GM04503 (cell line): ENCODE results near the gene MTM1.

Experiments
- DNase-seq: peaks from one replicate; pipeline ENCODE4 v3.0.0-alpha.2; 2012; ENCODE audit warnings: low read depth

Gene MTM1

GRCh38 chrX:150602743-150603142, 34.3 kb downstream of the MTM1 start:
- DNase-seq = no peak

- DNase-seq = no peak
Observed at GRCh38 chrX:150605603-150606002, 37.2 kb downstream of the MTM1 start.

GRCh38 chrX:150607201-150607600, 38.8 kb downstream of the MTM1 start:
- no peak for DNase-seq

- no peak for DNase-seq
Observed at GRCh38 chrX:150610043-150610442, 41.6 kb downstream of the MTM1 start.

DNA sequence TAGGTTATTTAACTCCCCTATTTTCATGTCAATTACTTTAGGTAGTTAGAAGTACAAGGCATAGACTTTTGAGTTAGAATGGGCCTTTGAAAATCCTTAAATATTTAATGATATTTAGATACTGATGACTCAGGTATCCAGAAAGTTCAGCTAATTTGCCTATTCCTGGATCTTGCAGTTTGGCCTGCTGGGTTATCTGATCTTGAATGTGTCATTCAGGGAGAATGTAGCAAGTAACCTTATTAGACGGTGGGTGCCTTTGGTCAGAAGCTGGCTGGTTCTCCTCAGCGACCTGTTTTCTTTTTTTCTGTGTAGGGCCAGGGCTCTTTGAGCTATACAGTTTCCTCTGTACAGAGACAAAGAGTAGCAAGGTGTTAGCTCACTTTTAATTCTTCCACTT, 42.0 kb downstream of the MTM1 start:
- no peak for DNase-seq

- DNase-seq = no peak
Observed at GRCh38 chrX:150615356-150615755, 46.9 kb downstream of the MTM1 start.

- no peak for DNase-seq
Observed at GRCh38 chrX:150616179-150616862, 47.9 kb downstream of the MTM1 start.

GRCh38 chrX:150616863-150617198, 48.4 kb downstream of the MTM1 start:
- DNase-seq = no peak

DNA sequence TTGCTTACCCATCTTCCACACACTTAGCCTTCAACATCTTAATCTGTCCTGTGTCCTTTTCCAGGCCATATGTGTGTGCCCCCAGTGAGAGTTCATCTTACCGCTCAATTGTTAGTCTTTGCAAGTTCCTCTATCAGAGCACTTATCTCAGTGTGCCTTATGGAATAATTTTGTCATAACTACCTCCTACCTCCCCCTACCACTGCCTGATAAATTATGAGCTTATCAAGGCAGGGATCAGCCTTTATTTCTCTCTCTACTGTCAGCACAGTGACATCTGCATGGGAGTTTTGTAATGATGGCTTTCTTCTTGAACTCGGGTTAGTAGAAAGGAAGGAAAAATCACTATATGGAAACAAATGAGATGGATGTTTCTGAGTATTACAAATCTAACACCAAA, 53.2 kb downstream of the MTM1 start:
- no peak for DNase-seq

DNA sequence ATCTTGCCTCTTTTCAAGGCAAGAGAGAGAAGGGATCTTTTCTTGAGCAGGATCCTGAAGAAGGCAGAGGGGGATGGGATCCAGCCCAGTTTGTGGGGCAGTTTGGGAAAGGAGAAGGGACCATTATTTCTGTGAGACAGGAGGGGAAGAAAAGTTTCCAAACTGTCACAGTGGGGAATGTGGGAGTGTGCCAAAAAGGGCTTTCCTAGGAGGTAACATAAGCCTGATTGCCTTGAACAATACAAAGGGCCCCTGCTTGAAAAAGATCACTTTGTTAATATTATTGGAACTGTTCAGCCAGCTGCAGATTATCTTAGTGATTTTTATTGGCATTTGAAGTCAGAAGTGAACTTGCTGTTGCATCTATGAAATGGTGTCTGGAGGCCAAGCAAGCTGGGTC, 55.2 kb downstream of the MTM1 start:
- no peak for DNase-seq

GRCh38 chrX:150625097-150625496, 56.7 kb downstream of the MTM1 start:
- no peak for DNase-seq

DNA sequence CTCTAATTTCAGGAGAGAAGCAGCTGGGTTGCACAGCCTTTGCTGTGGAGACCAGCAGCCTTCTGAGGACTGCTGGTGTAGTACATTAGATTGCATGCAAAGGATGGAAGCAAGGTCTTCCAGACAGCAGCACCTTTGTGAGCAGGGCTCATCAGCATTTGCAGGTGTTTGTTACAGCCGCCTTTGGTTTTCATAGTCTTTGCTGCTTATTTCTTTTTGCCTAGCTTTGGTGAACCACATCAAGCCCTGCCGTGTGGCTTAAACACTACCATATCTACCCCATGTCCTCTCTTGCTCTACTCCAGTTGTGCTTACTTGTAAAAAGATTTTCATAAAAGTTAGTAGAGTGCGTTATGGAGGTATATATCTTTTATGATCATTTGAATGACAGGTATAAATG, 57.5 kb downstream of the MTM1 start:
- no peak for DNase-seq

DNA sequence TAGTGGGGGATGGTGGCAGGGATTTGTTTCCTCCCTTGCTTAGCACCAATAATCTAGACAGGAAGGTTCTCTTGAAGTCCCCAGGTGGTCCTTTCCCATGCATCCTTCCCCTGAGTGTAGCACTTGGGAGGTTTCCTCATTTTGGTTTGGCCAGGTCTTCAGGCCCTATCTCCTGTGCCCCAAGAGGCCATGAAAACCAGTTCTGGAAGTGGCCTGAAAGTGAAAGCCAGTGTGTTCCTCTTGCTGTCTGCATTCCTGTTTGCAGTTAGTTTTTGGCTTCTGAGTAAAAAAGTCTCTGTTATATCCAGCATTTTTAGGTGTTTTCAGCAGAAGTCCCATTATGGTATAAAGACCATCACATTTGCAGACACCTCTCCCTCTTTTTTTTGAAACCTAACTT, 59.5 kb downstream of the MTM1 start:
- no peak for DNase-seq

DNA sequence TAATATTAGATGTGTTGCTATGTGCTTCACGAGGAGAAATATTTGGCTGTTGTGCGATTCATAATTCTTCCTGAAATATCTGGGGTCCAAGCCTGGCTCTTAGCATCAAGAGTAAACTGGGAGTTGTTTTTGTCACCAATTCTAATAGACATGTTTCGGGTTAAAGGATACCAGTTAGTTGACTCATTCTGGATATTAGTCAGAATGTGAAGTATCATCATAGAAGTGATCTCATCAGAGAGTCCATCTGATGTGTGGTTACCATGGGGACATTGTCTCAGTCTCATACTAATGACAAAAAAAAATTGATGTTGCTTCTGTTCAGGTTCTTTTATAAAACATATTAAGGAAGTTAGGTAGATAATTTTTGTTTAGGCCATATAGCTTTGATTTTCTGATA, 67.5 kb downstream of the MTM1 start:
- peak; percentile 56 for DNase-seq

- no peak for DNase-seq
Observed at GRCh38 chrX:150642423-150642822, 74.0 kb downstream of the MTM1 start.

DNA sequence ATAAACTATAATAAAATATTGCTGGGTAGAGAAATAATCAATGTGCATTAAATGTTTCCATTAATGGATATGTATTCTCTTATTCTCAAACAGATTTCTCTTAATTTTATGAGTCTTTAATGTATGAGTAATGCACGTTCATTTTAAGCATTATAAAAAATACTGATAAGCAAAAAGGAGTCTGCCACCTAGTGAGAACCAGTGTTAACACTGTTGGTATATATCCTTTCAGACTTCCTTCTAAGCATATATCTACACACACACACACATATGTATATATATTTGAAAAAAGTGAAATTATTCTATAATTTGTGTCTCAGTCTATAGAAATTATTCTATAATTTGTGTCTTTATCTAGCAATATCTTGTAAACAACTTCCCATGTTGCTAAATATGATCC, 74.8 kb downstream of the MTM1 start:
- no peak for DNase-seq

DNA sequence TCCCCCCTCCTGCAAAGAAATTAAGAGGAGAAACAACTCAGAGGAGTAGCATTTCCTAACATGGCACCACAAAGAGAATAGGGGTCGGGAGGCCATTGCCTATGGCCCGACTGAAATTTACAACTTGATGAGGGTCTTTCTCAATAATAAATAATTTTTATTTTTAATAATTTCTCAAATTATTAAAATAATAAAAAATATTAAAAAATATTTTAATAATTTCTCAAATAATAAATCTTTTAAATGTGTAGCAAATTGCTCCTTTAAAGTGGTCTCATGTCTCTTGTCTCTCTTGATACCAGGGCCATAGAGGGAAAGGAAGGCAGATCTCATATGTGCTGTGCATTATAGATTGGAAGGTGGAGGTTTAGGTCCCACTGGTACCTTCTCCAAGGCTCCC, 75.5 kb downstream of the MTM1 start:
- no peak for DNase-seq

DNA sequence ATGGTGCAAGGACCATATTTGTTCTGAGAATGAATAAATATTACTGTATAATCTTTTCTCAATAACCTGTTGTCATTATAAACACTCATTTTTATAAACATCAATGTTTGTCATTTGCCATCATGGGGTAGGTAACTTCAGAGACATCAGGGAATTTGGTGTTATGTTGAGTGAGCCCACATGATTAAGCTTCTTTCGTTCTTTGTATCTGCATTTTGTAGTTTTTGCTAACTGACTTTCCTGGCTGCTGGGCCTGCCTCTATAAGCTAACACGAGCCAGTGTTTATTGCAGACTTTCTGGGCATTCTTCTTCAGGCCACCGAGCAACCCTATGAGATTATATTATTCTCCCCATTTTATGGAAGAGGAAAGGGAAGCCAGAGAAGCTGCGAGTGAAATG, 76.0 kb downstream of the MTM1 start:
- DNase-seq = no peak

GRCh38 chrX:150647331-150647730, 78.9 kb downstream of the MTM1 start:
- no peak for DNase-seq

DNA sequence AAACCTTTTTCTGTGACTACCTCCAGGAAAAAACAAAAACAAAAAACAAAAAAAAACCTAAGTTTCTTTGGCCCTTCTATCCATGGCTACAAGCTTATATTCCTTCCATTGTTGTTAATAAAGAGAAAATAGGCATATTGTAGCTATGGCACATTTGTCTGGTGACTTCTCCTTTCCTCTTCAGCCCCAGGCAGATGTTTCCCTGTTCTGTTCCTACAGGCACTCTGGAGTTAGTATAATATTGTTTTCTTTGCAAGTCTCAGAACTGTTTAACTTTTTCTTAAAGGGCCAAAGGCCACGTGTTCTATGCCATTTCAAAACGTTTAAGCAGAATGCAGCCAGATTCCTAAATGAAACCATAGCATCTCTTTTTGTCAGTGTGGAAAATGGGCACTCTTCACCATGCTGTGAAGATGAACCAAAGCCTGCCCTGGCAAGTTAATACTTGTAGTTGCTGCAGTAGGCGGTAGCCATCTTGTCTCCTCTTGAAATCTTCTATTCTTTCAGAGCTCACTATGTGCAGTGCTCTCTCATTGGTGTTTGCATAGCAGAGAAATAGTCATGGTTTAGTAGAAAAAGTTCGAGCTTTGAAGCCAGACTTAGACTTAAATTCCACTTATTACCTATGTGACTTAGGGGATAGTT, 80.0 kb downstream of the MTM1 start:
- no peak for DNase-seq

- DNase-seq = peak; percentile 36
Observed at GRCh38 chrX:150649096-150649870, 80.9 kb downstream of the MTM1 start.

GRCh38 chrX:150651906-150652305, 83.5 kb downstream of the MTM1 start:
- no peak for DNase-seq

DNA sequence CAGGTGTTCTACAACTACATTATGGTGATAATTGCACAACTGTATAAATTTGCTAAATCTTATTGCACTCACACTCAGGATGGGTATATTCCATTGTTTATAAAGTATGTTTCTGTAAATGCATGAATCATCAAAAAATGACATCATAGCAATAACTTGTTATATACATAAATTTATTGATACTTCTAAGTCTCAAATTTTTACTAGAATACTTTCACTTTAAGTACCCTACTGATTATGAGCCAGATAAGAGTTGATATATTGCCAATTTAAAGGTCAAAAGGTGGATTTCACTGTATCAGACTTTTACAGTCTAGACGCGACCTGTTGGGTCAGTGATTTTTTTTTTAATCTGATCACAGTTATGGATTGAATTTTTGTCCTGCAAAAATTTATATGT, 87.4 kb downstream of the MTM1 start:
- no peak for DNase-seq

DNA sequence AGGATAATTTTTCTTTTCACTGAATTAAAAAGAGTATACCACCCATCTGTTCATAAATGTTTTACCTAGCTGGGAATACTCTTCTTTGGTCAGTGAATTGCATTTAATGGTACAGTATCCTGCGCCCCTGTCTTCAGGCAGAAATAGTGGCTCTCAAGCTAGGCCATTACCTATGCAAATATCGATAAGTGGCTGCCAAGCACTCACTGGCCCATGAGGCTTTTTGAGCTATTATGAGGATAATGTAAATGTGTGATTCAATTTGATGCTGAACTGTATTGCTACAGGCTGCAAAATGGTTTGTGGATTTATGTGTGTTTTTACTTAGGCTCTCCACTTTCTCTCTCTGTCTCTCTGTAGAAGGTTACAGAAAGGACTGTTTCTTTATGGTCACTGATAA, 94.7 kb downstream of the MTM1 start:
- no peak for DNase-seq
